NCI-H128 (cell line): Measurements from ENCODE around the gene CTXND1.
"Not testable (repeated sequence)": the region's sequence is repeated elsewhere in the genome, so short reads cannot be mapped to it uniquely, and the experiment has no call there.

Experiments
- DNase-seq: peaks from one replicate; lab custom pipeline; 2025; ENCODE audit not compliant: unreplicated experiment; lab: John Stamatoyannopoulos, UW

The CTXND1 gene

DNA sequence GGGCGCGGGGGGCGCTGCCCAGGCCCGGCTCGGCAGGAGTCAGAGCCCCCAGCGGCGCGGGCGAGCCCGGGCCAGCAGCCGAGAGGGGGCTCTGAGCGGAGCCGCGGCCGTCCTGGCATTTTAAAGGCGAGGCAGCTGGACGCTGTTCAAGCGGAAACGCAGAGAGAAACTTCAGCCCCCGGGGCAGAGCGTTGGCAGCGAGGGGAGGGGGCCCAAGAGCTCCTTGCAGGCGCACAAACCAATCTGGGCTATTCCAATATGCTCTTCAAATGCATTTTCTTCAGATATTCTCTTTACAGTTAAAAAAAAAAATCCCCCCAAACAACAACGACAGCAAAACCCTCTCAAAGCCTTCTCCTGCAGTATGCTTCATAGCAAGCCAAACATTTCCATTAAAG is at the start of gene CTXND1:
CTXND1 (minus strand) TSS at position 93 of the 398 bp plus-strand sequence. CDS start 50,264 bp downstream, outside the sequence.
- DNase-seq = no peak

- DNase-seq = no peak
These were observed 49.5 kb upstream of the CTXND1 start for GRCh38 chr15:80301472-80301871.

DNA sequence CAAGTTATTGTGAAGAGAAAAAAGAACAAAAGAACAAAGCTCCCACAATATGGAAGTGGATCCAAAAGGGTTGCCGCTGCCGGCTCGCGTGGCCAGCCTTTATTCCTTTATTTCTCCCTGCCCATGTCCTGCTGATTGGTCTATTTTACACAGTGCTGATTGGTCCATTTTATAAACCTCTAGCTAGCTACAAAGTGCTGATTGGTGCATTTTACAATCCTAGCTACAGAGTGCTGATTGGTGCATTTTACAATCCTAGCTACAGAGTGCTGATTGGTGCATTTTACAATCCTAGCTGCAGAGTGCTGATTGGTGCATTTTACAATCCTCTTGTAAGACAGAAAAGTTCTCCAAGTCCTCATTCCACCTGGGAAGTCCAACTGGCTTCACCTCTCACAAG is 43.8 kb upstream of the CTXND1 start:
- DNase-seq = not testable (repeated sequence)

GRCh38 chr15:80292079-80292478 is 40.1 kb upstream of the CTXND1 start:
- no peak for DNase-seq

GRCh38 chr15:80290891-80291290 is 38.9 kb upstream of the CTXND1 start:
- DNase-seq = not testable (repeated sequence)

GRCh38 chr15:80289528-80290495 is 37.8 kb upstream of the CTXND1 start:
- DNase-seq = no peak

- DNase-seq = no peak
These were observed 36.1 kb upstream of the CTXND1 start for GRCh38 chr15:80288131-80288530.

- no peak for DNase-seq
These were observed 34.0 kb upstream of the CTXND1 start for GRCh38 chr15:80286055-80286454.

GRCh38 chr15:80285379-80285778 is 33.4 kb upstream of the CTXND1 start:
- no peak for DNase-seq

GRCh38 chr15:80283531-80283930 is 31.5 kb upstream of the CTXND1 start:
- DNase-seq = no peak

DNA sequence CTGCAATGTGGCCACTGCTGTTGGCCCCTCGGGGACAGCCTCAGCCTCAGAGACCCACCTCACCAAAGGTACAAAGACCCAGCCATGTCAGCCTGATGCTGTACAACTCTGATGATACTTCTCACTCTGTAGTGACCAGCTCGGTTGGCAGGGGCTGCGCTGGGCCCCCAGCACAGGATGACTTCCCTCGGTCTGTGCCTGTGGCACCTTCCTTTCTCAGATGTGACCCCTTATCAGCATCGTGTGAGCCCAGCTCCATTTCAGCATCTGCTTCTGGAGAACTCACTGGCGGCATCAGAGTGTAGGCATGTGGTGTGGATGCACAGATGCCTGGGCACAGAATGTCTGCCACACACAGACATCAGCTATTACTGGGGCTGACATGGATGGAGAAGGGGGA is 25.1 kb upstream of the CTXND1 start:
- no peak for DNase-seq

DNA sequence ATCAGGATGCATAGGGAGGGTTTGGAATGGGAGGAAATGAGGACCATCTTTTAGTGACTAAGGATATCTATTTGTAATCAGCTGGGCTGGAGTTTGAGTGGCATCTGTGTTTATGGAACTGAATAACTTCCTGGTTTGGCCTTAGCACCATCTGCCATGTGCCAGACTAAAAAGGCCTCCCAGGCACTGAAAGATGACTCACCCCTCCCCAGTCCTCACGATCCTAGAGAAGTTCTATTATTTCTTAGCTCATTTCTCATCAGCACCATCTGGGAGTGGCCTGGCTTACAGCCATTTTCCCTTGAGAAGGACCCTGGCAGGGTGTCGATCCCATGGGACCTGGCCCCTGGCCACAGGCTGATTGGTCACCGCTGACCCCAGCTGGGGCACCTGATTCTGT is 23.9 kb upstream of the CTXND1 start:
- DNase-seq = no peak

- no peak for DNase-seq
These were observed 23.0 kb upstream of the CTXND1 start for GRCh38 chr15:80274996-80275395.

- no peak for DNase-seq
These were observed 22.5 kb upstream of the CTXND1 start for GRCh38 chr15:80274554-80274953.

DNA sequence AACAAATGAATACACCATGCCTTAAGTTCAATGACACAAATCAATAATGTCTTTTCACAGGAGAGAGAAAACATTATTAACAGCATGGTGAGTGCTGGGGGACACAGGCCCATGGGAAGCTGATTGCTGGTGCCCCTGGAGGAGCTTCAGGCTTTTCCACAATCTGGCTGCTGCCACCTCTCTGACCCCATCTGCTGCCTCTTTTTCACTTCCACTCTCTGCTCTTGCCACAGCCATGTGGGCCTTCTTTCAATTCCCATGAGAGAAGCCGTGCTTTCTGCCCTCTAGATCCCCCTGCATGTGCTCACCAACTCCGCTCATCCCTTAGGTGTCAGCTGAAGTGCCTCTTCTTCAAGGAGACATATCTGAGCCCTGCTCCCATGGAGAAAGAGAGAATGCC is 21.0 kb upstream of the CTXND1 start:
- DNase-seq = no peak

DNA sequence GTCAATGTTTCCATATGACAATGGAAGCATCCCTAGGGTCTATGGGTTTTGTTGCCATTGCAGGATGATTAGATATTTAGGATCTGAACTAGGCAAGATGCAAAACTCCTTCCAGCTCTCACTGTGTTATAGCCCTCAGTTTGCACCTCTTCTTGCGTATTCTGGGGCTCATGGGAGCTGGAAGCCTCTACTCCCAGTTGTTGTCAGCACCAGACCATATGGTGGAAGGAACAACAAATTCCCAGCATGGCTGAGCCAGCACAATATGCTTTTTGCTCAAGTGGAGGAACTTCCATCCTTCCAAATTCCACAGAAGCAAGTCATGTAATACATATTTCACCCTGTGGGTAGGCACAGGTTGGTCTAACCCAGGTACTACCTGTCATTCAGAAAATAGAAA is 18.5 kb upstream of the CTXND1 start:
- no peak for DNase-seq

DNA sequence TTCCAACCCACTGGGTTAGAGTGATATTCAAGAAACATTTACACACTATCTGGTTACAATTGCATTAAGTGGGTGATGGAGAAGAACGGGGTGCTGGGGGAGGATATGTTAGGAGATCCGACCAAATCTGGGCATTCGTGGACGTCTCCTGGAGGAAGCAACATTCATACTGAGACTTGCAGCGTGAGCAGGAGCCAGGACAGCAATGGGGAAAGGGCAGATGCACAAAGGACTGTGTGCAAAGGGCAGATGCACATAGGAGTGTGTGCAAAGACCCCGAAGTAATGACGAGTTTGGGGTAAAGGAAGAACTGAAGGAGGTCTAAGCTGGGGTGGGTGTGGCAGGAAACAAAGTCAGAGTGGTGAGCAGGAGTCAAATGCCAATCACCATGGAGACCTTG is 16.1 kb upstream of the CTXND1 start:
- DNase-seq = no peak

DNA sequence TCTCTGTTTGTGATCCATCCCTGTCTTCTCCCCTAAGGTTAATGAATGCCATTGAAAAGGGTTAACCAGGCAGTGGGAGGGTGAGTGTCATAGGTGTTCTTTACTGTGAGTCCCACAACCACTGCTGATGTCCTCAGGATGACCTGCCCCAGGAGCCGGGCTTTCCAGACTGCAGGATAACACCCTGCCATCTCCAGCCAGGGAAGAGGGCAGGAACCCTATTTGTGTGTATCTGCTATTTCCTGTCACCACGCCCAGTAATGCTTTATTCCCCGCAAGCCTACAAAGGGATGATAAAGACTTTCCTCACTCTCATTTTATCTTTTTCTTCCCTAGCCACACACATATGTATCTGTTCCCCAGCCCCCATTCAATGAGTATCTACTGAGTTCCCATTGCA is 15.6 kb upstream of the CTXND1 start:
- no peak for DNase-seq

DNA sequence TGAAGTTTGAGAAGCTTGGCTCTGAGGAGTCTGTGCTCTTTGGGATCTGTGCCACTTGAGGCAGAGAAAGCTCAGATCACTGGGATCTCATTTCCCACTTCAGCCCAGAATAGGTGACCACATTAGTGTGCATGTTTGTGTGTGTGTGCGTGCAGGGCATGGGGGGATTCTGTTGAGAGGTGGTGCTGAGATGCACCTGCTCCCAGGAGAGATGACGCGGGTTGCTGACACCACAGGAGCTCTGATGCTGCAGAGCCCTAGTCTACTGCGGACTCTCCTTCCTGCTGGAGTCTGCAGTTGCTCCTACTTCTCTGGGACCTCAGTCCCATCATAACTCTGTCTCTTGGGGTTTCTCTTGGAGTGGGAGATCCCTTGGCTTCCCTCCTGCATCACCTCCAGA is 14.7 kb upstream of the CTXND1 start:
- DNase-seq = no peak

DNA sequence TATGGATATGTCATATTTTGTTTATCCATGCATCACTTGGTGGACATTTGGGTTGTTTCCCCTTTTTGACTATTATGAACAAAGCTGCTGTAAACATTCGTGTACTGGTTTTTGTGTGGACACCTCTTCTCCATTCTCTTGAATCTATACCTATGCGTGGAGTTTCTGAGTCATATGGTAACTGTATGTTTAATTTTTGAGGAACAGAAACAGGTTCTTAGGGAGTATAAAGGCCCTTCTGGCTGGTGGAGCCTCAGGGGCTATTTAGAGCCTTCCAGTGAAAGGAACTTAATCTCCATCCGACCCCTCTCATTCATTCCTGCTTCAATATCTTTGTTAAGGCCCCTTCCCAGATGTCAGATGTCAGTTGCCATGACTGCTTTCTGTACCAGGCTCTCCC is 14.1 kb upstream of the CTXND1 start:
- DNase-seq = no peak

DNA sequence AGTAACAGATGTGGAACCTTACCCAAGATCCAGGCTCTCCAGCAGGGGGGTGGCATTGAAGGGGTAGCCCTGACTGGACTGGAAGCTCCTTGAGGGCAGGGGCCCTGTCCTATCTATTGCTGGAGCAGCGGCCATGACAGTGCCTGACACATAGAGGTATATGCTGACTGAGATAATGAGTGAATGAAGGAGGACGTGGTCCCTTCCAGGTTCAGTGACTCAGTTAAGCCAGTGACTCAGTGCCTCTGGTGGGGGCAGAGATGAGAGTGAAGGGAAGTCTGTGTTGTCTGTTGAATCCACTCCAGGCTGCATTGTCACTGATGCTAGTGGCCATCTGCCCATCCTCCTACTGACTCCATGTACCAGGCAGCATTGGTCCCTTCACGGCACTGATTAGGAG is 13.0 kb upstream of the CTXND1 start:
- no peak for DNase-seq

DNA sequence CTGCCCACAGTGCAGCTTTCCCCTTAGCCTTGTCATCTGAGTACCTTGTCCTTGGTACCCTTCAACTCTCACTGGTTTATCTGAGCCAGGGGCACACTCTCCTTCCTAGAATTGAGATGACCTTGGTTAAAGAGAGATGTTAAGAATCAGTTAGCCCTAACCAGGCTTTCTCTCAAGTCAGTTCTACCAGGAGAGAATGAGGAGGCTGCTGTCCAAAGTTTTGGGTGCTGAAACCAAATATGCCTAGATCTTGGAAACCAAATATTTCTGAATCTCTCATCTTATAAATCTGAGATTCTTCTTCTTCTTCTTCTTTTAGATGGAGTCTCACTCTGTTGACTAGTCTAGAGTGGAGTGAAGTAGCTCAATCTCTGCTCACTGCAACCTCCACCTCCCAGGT is 12.0 kb upstream of the CTXND1 start:
- no peak for DNase-seq

DNA sequence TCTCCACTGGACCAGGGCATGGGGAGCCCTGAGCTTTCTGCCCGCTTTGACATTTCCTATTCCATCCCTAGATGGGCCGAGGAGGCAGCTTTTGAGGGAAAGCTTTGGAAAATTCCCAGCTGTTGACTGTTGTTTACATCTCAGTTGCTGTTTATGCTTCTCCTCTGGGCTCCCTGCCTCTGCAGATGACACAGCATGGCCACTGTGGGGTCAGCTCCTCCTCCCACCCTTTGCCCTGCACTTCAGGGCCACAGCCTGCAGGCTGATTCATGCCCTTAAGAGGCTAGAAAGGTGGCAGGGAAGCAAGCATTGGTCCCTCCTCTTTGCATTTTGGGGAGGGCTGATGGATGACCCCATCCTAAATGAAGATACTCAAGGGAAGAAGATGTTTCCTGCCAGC is 8.5 kb upstream of the CTXND1 start:
- DNase-seq = no peak
